DOHH2 (cell line): ENCODE data around the gene KRT85.

Experiments
- H3F3A ChIP-seq: fragments of 200-600 bp; sonication (generic), shearing (Covaris generic); 2 replicates; pipeline ENCODE4 v1.6.0; 2016; ENCODE audit warnings: antibody characterized with exemption, mild to moderate bottlenecking; ENCODE audit not compliant: control insufficient read depth, insufficient read depth
- H3K27ac ChIP-seq: fragments of 200-600 bp; sonication (generic); 2 replicates; pipeline ENCODE4 v1.5.1; 2014; ENCODE audit warnings: low read depth, mild to moderate bottlenecking, low read length, moderate library complexity
- H3K27me3 ChIP-seq: fragments of 200-600 bp; sonication (generic); 2 replicates; pipeline ENCODE4 v1.6.1; 2014; ENCODE audit warnings: mild to moderate bottlenecking, low read length, mixed read lengths; ENCODE audit not compliant: control insufficient read depth
- H3K36me3 ChIP-seq: fragments of 200-600 bp; sonication (generic); 2 replicates; pipeline ENCODE4 v1.6.1; 2014; ENCODE audit warnings: mild to moderate bottlenecking, low read length, moderate library complexity, mixed read lengths; ENCODE audit not compliant: control insufficient read depth
- H3K4me1 ChIP-seq: fragments of 200-600 bp; sonication (generic); 2 replicates; pipeline ENCODE4 v1.6.1; 2014; ENCODE audit warnings: mild to moderate bottlenecking, low read length, mixed read lengths; ENCODE audit not compliant: control insufficient read depth
- H3K4me2 ChIP-seq: fragments of 200-600 bp; sonication (generic); 2 replicates; pipeline ENCODE4 v1.6.0; 2014; ENCODE audit warnings: mild to moderate bottlenecking, low read length, moderate library complexity
- H3K4me3 ChIP-seq: fragments of 200-600 bp; sonication (generic); 2 replicates; pipeline ENCODE4 v1.5.1; 2014; ENCODE audit warnings: mild to moderate bottlenecking, low read length, mixed read lengths
- H3K79me2 ChIP-seq: fragments of 200-600 bp; sonication (generic); 2 replicates; pipeline ENCODE4 v1.6.1; 2014; ENCODE audit warnings: mild to moderate bottlenecking, low read length, mixed read lengths; ENCODE audit not compliant: control insufficient read depth
- H3K9me2 ChIP-seq: fragments of 200-600 bp; sonication (generic); replicated peaks from 2 replicates; pipeline ENCODE4 v1.6.1; 2014; ENCODE audit warnings: mild to moderate bottlenecking, low read length, mixed read lengths; ENCODE audit not compliant: control insufficient read depth
- H3K9me3 ChIP-seq: fragments of 200-600 bp; sonication (generic); 2 replicates; pipeline ENCODE4 v1.6.1; 2014; ENCODE audit warnings: antibody characterized with exemption, low read length, mixed read lengths; ENCODE audit not compliant: control insufficient read depth, insufficient read depth
- H4K20me1 ChIP-seq: fragments of 200-600 bp; sonication (generic); 2 replicates; pipeline ENCODE4 v1.6.0; 2014; ENCODE audit warnings: low read depth, mild to moderate bottlenecking, antibody characterized with exemption, low read length, moderate library complexity; ENCODE audit not compliant: control insufficient read depth, insufficient read depth
- EZH2phosphoT487 ChIP-seq: fragments of 200-600 bp; sonication (generic); IDR thresholded peaks from 2 replicates; pipeline ENCODE4 v1.6.1; 2017; ENCODE audit warnings: borderline replicate concordance, mild to moderate bottlenecking, antibody characterized with exemption, low read length, moderate library complexity, mixed read lengths
- TF ChIP-seq, protein P1 (sequence below): fragments of 200-600 bp; sonication (generic); IDR thresholded peaks from one replicate; pipeline ENCODE4 v1.5.1; 2014; ENCODE audit warnings: antibody characterized with exemption, mild to moderate bottlenecking, low read depth, low read length; ENCODE audit not compliant: poor library complexity, severe bottlenecking

The KRT85 gene

DNA sequence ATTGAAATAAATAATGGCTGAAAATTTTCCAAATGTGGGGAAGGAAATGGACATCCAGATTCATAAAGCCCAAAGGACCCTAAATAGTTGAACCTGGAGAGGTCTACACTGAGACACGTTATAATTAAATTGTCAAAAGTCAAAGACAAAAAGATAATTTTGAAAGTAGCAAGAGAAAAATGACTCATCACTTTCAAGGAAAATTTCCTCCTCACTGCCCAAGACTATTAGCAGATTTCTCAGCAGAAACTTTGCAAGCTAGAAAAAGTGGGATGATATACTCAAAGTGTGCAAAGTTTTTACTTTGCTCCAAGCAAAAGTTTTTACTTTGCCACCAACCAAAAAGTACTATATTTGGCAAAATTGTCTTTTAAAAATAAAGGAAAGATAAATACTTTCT, 30.2 kb downstream of the KRT85 start:
- H3K36me3 ChIP-seq = no peaks in the 10 kb centered on the region
- H4K20me1 ChIP-seq = no peaks in the 10 kb centered on the region
- no peaks in the 10 kb centered on the region for H3K79me2 ChIP-seq
- TF ChIP-seq, protein P1, sequence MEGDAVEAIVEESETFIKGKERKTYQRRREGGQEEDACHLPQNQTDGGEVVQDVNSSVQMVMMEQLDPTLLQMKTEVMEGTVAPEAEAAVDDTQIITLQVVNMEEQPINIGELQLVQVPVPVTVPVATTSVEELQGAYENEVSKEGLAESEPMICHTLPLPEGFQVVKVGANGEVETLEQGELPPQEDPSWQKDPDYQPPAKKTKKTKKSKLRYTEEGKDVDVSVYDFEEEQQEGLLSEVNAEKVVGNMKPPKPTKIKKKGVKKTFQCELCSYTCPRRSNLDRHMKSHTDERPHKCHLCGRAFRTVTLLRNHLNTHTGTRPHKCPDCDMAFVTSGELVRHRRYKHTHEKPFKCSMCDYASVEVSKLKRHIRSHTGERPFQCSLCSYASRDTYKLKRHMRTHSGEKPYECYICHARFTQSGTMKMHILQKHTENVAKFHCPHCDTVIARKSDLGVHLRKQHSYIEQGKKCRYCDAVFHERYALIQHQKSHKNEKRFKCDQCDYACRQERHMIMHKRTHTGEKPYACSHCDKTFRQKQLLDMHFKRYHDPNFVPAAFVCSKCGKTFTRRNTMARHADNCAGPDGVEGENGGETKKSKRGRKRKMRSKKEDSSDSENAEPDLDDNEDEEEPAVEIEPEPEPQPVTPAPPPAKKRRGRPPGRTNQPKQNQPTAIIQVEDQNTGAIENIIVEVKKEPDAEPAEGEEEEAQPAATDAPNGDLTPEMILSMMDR = no peak
- no peak for TF ChIP-seq EZH2phosphoT487
- H3K27ac ChIP-seq = no peak overlapping the region
- H3K4me3 ChIP-seq = no peak overlapping the region
- no peaks in the 10 kb centered on the region for H3F3A ChIP-seq
- H3K4me2 ChIP-seq = no peak overlapping the region
- peaks cover 15% of the 10 kb centered on the region for H3K27me3 ChIP-seq
- no peaks in the 10 kb centered on the region for H3K4me1 ChIP-seq
- H3K9me2 ChIP-seq = no peaks in the 10 kb centered on the region
- H3K9me3 ChIP-seq = no peaks in the 10 kb centered on the region

DNA sequence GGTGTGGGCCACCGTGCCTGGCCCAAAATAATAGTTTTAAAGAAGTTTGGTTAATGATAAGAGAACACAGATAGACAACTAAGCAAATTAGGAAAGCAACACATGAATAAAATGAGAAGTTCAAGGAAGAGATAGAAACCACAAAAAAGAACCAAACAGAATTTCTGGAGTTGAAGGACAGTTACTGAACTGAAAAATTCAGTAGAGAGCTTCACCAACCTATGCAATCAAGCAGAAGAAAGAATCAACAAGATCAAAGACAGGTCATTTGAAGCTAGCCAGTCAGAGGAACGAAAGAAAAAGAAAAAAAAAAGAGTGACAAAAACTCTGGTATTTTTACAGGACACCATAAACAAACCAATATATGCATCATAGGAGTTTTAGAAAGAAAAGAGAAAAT, 30.6 kb downstream of the KRT85 start:
- no peaks in the 10 kb centered on the region for H3K36me3 ChIP-seq
- no peaks in the 10 kb centered on the region for H3K4me1 ChIP-seq
- no peak overlapping the region for H3K27ac ChIP-seq
- no peak overlapping the region for H3K4me3 ChIP-seq
- H3F3A ChIP-seq = no peaks in the 10 kb centered on the region
- H3K9me2 ChIP-seq = no peaks in the 10 kb centered on the region
- no peak for TF ChIP-seq EZH2phosphoT487
- TF ChIP-seq, protein P1 = no peak
- peaks cover 15% of the 10 kb centered on the region for H3K27me3 ChIP-seq
- no peaks in the 10 kb centered on the region for H3K9me3 ChIP-seq
- no peaks in the 10 kb centered on the region for H4K20me1 ChIP-seq
- no peaks in the 10 kb centered on the region for H3K79me2 ChIP-seq
- no peak overlapping the region for H3K4me2 ChIP-seq

DNA sequence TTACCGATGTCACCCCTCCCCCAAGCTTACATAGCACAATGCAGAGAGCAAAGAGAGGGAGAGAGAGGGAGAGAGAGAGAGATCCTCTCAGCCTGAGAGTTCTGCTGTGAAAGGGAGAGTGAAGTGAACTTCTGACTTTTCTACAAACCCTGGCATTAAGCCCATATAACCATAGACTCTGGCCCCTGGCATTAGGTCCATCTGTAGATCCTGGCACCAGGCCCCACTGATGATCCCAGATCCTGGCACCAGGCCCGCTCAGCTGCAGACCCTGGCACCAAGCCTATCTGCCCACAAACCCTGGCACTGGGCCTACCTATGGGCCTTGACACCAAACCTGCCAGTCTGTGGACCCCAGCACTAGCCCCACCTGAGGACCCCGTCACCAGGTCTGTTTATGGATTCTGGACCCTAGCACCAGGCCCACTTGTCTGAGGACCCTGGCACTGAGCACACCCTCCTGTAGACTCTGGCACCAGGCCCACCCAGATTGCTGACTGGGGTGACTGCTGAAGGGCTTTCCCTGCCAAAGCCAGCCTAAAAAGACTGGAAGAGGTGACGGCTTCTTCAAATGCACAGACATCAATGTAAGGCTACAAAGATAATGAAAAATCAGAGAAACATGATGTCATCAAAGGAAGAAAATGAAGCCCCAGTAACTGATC, 31.6 kb downstream of the KRT85 start:
- Histone ChIP-seq H3K9me2 (no peaks in the 10 kb centered on the region), H3F3A (no peaks in the 10 kb centered on the region), H3K4me2 (no peak overlapping the region), H4K20me1 (no peaks in the 10 kb centered on the region), H3K9me3 (no peaks in the 10 kb centered on the region), H3K4me3 (no peak overlapping the region), H3K27ac (no peak overlapping the region), H3K36me3 (no peaks in the 10 kb centered on the region), H3K27me3 (peaks cover 15% of the 10 kb centered on the region), H3K79me2 (no peaks in the 10 kb centered on the region), H3K4me1 (no peaks in the 10 kb centered on the region)
- TF ChIP-seq, protein P1 = no peak
- no peak for TF ChIP-seq EZH2phosphoT487
